ENCODE measurements around the gene RAD54L.
"Not testable (repeated sequence)": the region's sequence is repeated elsewhere in the genome, so short reads cannot be mapped to it uniquely, and the experiment has no call there.

Gene RAD54L

GRCh38 chr1:46219551-46220520, 27.7 kb upstream of the RAD54L start:
- H3K4me3 ChIP-seq (ENCODE audit: low read depth, low read length), result no peak overlapping the region
- no peak for TF ChIP-seq CTCF (IDR thresholded peaks at IDR 0.05; ENCODE audit: low read depth, low read length, missing control alignments)
- no peak for DNase-seq (ENCODE audit: low read depth)

GRCh38 chr1:46220808-46221207, 26.8 kb upstream of the RAD54L start:
- no peak for DNase-seq (ENCODE audit: low read depth)
- no peak for TF ChIP-seq CTCF (IDR thresholded peaks at IDR 0.05; ENCODE audit: low read depth, low read length, missing control alignments)
- H3K4me3 ChIP-seq (ENCODE audit: low read depth, low read length), result no peak overlapping the region

- no peak for DNase-seq (ENCODE audit: low read depth)
- TF ChIP-seq CTCF (IDR thresholded peaks at IDR 0.05; ENCODE audit: low read depth, low read length, missing control alignments), result no peak
Measured at GRCh38 chr1:46221749-46222148, 25.8 kb upstream of the RAD54L start.

GRCh38 chr1:46223055-46223454, 24.5 kb upstream of the RAD54L start:
- not testable (repeated sequence) for DNase-seq (ENCODE audit: low read depth); H3K4me3 ChIP-seq (ENCODE audit: low read depth, low read length)

More at GRCh38 chr1:46221749-46222148, 25.8 kb upstream of the RAD54L start:
- H3K4me3 ChIP-seq (ENCODE audit: low read depth, low read length), result no peak overlapping the region

GRCh38 chr1:46223472-46223943, 24.1 kb upstream of the RAD54L start:
- peak; percentile 65 for DNase-seq (ENCODE audit: low read depth)
- TF ChIP-seq CTCF (IDR thresholded peaks at IDR 0.05; ENCODE audit: low read depth, low read length, missing control alignments), result peak; percentile 92
- H3K4me3 ChIP-seq (ENCODE audit: low read depth, low read length), result no peak overlapping the region

- DNase-seq (ENCODE audit: low read depth), result no peak
- TF ChIP-seq CTCF (IDR thresholded peaks at IDR 0.05; ENCODE audit: low read depth, low read length, missing control alignments), result no peak
- H3K4me3 ChIP-seq (ENCODE audit: low read depth, low read length), result no peak overlapping the region
Measured at GRCh38 chr1:46224966-46225365, 22.6 kb upstream of the RAD54L start.

GRCh38 chr1:46231231-46231630, 16.3 kb upstream of the RAD54L start:
- H3K4me3 ChIP-seq (ENCODE audit: low read depth, low read length); DNase-seq (ENCODE audit: low read depth): not testable (repeated sequence)

- no peak for DNase-seq (ENCODE audit: low read depth)
- TF ChIP-seq CTCF (IDR thresholded peaks at IDR 0.05; ENCODE audit: low read depth, low read length, missing control alignments), result no peak
- H3K4me3 ChIP-seq (ENCODE audit: low read depth, low read length), result no peak overlapping the region
Measured at GRCh38 chr1:46236882-46237281, 10.7 kb upstream of the RAD54L start.

GRCh38 chr1:46238865-46239264, 8.7 kb upstream of the RAD54L start:
- H3K4me3 ChIP-seq (ENCODE audit: low read depth, low read length); DNase-seq (ENCODE audit: low read depth): not testable (repeated sequence)

- H3K4me3 ChIP-seq (ENCODE audit: low read depth, low read length); DNase-seq (ENCODE audit: low read depth): not testable (repeated sequence)
Measured at GRCh38 chr1:46241733-46242132, 5.8 kb upstream of the RAD54L start.

All from GM12864 (cell line).